SKM-1 (cell line): ENCODE data around the gene KLHDC9.
A peak's percentile ranks its signal among the peaks of the same experiment; 100 is the strongest.
"Not testable (repeated sequence)": the region's sequence is repeated elsewhere in the genome, so short reads cannot be mapped to it uniquely, and the experiment has no call there.

ENCODE experiments used
- DNase-seq: peaks from one replicate; lab custom pipeline; 2025; ENCODE audit not compliant: unreplicated experiment; lab: John Stamatoyannopoulos, UW

Gene KLHDC9

GRCh38 chr1:161095230-161095629 is 2.9 kb upstream of the KLHDC9 start:
- DNase-seq, result no peak

- DNase-seq, result no peak
Observed at GRCh38 chr1:161096015-161096414, 2.1 kb upstream of the KLHDC9 start.

GRCh38 chr1:161096530-161096929 is 1.6 kb upstream of the KLHDC9 start:
- peak; percentile 40 for DNase-seq

GRCh38 chr1:161099090-161099802 is 1.1 kb downstream of the KLHDC9 start:
- no peak for DNase-seq

- no peak for DNase-seq
Observed at GRCh38 chr1:161100556-161100955, 2.4 kb downstream of the KLHDC9 start.

GRCh38 chr1:161106431-161106830 is 8.3 kb downstream of the KLHDC9 start:
- DNase-seq, result no peak

- DNase-seq, result no peak
Observed at GRCh38 chr1:161111117-161111516, 13.0 kb downstream of the KLHDC9 start.

GRCh38 chr1:161111527-161111926 is 13.4 kb downstream of the KLHDC9 start:
- peak; percentile 41 for DNase-seq

- no peak for DNase-seq
Observed at GRCh38 chr1:161113915-161114314, 15.8 kb downstream of the KLHDC9 start.

- DNase-seq, result no peak
Observed at GRCh38 chr1:161114556-161114955, 16.4 kb downstream of the KLHDC9 start.

- no peak for DNase-seq
Observed at GRCh38 chr1:161115132-161115711, 17.1 kb downstream of the KLHDC9 start.

- not testable (repeated sequence) for DNase-seq
Observed at GRCh38 chr1:161115961-161116360, 17.8 kb downstream of the KLHDC9 start.

GRCh38 chr1:161117759-161118581 is 19.8 kb downstream of the KLHDC9 start, which contains the start of the genes NIT1 and PFDN2:
Gene NIT1, plus strand, starts transcription at chr1:161118105. Its CDS starts 72 bp downstream, at chr1:161118177.
Gene PFDN2, minus strand, starts transcription at chr1:161118037. Its CDS starts 11 bp downstream, at chr1:161118026.
- DNase-seq, result peak; percentile 75

- DNase-seq, result peak; percentile 74
Observed at GRCh38 chr1:161119092-161119903, 21.1 kb downstream of the KLHDC9 start.

- DNase-seq, result no peak
Observed at GRCh38 chr1:161121042-161121650, 23.0 kb downstream of the KLHDC9 start.

GRCh38 chr1:161121834-161122233 is 23.7 kb downstream of the KLHDC9 start:
- peak; percentile 45 for DNase-seq

- no peak for DNase-seq
Observed at GRCh38 chr1:161122967-161123366, 24.8 kb downstream of the KLHDC9 start.

- peak; percentile 37 for DNase-seq
Observed at GRCh38 chr1:161127649-161128048, 29.5 kb downstream of the KLHDC9 start.

GRCh38 chr1:161128591-161129420 is 30.6 kb downstream of the KLHDC9 start:
- no peak for DNase-seq

- no peak for DNase-seq
Observed at GRCh38 chr1:161130266-161130665, 32.1 kb downstream of the KLHDC9 start.
